Glomerular visceral epithelial cell (primary cell): ENCODE results near the gene HPN.
A peak's percentile ranks its signal among the peaks of the same experiment; 100 is the strongest.
"Not testable (repeated sequence)": the region's sequence is repeated elsewhere in the genome, so short reads cannot be mapped to it uniquely, and the experiment has no call there.

Experiments used
- DNase-seq: peaks from one replicate; pipeline ENCODE4 v3.0.0-alpha.2; 2016; ENCODE audit errors: extremely low spot score

The HPN gene

DNA sequence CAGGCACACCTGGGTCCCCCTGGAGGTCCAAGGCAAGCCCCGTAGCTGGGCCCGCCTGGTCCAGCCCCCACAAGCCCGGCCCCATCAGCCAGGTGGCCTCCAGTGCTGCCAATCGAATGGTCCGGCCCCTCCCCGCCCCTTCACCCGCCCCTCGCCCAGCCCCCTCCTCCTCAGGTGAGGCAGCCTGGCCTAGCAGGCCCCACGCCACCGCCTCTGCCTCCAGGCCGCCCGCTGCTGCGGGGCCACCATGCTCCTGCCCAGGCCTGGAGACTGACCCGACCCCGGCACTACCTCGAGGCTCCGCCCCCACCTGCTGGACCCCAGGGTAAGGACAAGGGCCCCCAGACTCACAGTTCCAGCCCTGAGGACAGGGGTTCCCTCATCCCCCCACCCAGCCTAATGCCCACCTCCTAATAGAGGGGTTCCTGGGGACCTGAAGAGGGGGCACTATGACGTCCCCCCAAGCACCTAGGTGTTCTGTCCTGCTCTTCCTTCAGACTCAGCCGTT, at the start of gene HPN:
TSS of gene HPN (plus strand) at position 174 of the 508 bp plus-strand sequence. CDS start 786 bp downstream, outside the sequence.
- no peak for DNase-seq

DNA sequence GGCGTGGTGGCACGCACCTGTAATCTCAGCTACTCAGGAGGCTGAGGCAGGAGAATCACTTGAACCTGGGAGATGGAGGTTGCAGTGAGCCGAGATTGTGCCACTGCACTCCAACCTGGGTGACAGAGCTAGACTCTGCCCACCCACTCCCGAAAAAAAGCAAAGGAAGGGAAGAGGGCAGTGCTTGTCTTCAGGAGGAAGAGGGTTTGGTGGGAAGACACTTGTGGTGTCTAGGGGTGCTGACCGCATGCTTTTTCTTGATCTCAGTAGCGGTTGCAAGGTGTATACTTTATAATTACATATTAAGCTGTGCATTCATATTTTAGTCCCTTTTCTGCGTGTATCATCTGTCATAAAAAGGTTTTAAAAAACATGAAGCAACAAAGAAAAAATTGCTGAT, 48.9 kb upstream of the HPN start:
- not testable (repeated sequence) for DNase-seq

DNA sequence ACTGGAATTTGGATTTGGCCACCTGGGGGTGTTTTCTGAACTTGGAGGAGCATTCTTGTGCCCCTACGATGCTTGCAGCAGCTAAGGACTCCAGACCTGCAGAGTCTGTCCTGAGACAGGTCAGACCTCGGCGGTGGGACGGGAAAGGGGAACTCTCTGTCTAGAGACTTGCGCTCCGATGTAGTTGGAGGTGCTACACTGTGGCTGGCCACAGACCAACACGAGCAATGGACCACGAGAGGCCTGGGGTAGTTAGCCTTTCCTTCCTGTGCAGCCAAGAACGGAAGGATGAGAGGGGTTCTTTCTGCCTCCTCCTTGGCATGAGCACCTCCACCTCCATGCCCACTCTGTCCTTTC, 47.3 kb upstream of the HPN start:
- DNase-seq = no peak

DNA sequence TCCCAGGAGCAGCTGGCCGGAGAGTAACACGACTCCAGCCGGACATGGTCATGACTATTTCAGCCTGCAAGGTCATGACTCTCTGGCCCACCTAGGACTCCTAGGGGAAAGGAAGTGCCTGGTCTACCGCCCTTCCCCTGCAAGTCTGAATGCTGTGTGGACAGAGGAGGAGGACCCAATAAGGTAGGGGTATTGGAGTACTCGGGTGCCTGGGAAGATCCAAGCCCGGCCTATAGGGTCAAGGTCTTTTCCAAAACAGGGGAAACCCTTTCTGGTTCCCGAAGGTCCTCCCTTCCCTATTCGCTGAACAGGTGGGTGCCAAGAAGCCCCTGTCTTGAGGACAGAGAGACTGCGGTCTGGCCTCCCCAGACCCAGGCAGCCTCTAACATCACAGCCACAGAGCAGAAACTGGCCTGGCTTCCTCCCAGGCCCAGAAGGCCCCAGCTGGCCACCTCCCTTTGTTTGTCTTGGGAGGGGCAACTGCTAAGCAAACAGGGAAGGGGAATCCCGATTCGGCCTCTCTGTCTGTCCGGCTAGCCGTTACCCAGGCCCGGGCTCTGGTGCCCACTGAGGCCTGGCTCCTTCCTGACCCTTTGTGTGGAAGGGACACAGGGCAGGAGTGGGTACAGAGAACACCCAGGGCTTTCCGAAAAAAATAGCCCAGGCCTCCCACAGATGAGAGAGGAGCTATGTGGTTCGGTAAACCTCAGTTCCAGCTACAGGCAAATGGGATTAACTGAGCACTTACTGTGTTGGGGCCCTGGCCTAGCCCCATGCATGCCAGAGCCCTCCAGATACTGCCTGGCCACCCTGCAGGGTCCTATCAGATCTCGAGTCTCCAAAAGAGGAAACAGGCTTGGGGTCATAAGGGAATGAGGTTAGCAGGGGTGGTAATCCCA, 46.6 kb upstream of the HPN start:
- no peak for DNase-seq

DNA sequence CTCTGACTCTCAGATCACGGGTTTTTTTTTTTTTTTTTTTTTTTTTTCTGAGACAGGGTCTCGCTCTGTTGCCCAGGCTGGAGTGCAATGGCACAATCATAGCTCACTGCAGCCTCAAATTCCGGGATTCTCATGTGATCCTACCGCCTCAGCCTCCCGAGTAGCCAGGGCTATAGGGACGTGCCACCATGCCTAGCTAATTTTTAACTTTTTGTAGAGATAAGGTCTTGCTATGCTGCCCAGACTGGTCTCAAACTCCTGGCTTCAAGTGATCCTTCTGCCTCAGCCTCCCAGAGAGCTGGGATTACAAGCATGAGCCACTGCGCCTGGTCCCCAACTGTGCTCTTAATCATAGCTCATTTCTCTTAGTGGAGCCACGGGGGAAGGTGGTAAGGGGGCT, 46.0 kb upstream of the HPN start:
- DNase-seq = no peak

DNA sequence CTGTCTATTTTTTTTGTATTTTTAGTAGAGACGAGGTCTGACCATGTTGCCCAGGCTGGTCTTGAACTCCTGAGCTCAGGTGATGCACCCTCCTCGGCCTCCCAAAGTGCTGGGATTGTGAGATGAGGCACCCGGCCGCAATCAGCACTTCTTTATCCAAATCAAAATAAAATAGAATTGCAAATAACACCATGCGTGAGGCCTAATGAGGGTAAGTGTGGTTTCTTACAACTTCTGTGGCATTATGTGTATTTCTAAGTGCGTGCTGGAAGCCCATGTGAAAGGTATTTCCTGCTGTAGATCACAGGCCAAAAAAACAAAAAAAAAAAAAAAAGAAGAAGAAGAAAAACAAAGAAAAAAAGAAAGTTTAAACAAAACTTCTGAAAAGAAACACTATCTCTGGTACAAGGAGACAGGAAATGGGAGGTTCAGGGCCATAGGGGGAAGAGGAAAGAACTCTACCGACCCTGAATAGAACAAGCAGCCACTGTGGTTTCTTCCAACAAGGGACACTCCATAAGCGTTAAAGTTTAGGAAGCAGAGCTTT, 44.4 kb upstream of the HPN start:
- no peak for DNase-seq

DNA sequence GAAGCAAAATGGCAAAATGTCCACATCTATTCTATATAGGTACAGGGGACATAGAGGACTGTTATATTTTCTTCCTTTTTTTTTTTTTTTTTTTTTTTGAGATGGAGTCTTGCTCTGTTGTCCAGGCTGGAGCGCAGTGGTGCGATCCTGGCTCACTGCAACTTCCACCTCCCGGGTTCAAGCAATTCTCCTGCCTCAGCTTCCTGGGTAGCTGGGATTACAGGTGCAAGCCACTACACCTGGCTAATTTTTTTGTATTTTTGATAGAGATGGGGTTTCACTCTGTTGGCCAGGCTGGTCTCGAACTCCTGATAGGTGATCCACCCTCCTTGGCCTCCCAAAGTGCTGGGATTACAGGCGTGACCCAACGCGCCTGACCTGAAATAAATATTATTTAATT, 43.3 kb upstream of the HPN start:
- DNase-seq = not testable (repeated sequence)

DNA sequence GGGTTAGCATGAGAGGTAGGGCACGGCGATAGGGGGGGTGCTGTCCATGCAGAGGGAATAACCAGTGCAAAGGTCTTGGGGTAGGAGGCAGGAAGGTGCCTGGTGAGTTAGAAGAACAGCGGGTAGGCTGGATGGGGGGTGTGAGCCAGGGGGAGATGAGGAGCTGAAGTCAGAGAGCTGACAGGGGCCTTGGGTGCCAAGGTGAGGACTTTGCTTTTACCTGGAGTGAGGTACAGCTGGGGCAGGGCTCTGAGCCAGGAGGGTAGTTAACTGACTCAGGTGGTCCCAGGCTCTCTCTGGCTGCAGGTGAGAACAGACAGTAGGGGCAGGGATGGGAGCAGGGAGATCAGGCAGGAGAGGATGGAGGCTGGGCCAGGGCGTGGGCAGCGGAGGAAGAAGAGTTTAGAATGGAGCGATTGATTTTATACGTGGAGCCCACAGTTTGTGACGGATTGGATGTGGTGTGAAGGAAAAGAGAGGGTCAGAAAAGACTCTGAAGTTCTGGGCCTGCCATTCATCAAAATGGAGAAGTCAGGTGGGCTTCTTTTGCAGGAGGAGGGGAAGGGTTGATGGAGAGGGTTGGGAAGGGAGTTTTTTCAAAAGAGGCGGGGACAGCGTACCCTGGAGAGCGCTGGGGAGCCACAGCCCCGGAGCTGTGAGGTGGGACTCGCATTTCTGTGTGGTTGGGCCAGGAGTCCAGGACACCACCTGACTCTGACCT, 42.6 kb upstream of the HPN start:
- no peak for DNase-seq

DNA sequence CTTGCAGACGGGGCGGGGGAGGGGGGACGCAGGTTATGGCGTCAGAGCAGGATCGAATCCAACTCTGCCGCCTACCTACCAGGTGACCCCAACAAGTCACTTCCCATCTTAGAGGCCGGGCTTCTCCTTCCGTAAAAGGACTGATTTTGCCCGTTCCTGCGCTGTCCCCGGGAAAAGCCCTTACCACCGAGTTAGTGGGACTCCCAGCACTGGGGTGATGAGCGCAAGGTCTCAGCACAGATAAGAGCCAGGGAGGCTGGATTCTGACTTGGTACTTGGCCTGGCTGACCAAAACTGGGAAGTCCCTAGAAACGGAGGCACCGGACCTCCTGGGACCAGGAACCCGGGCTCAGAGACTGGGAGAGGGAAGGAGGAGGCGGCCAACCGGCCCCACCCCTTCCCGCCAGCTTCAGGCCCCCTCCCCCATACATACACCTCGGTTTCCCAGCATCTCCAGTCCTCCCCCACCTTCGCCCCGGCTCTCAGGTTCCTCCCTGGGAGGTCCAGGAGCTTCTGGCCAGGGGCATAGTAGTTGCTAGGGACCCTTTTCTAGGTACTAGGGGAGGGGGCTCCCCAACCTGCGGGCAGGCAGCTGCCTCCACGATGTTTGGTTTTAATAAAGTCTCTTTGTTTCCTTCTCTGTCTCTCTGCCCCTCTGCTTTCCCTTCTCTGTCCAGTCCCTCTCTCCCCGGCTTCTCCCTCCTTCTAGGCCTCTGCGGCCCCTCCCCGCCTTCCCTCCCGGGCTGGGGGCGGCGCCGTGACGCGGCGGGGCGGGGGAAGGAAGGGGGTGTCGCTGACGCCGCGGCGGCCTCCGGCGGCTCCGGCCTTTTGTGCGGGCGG, 41.8 kb upstream of the HPN start, which contains the start of gene GRAMD1A:
TSS of gene GRAMD1A (plus strand) at position 826 of the 840 bp plus-strand sequence. CDS start 156 bp downstream, outside the sequence.
- DNase-seq = peak; percentile 90

DNA sequence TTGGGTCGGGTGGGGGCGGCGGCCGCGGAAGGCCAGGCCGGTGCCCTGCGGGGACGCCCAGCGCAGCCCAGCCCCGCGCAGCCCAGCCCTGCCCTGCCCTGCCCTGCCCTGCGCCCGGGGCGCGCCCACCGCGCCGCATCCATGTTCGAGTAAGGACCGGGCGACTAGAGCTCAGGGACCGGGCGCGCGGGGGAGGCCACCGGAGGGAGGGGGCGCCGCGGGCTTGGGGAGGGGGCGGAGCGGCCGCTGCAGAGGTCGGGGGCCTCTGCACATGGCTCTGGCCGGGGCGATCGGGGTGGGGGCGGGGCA, 41.2 kb upstream of the HPN start:
- DNase-seq = no peak

DNA sequence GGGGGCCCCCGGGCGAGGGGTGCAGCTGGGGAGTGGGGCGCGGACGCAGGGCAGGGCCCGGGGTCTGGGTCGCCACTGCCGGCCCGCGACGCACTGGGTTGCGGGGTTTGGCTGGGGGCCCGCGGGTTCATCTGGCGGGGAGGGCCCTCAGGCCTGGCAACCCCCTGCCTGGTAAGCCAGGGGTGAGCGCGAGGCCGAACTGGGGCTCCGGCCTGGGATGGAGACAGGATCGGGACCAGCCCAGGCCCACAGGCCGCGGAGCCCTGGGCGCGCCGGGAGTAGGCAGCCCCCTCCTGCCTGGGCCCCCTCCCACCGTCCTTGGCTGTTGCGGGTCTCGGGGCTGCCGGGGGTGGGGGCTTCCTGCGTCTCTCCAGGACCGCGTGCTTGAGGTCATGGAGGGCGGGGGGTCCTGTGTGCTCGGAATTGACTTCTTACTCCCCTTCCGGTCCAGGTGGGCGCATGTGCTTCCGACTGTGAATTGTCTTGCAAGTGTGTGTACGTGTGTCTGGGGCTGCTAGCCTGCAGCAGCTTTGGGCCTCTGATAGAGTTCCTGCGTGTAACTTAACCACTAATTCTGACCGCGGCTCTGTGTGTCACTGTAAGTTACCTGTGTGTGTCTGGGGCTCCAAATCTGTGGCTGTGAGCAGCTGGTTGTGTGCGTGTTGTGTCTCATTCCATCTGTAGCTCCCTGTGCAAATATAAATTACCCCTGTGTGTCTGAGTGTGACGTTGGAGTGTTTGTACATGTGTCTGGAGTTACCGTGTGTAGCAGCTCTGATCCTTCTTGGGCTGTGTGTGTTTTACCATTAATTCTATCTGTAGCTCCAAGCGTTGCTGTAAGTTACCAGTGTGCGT, 40.6 kb upstream of the HPN start:
- peak; percentile 52 for DNase-seq

DNA sequence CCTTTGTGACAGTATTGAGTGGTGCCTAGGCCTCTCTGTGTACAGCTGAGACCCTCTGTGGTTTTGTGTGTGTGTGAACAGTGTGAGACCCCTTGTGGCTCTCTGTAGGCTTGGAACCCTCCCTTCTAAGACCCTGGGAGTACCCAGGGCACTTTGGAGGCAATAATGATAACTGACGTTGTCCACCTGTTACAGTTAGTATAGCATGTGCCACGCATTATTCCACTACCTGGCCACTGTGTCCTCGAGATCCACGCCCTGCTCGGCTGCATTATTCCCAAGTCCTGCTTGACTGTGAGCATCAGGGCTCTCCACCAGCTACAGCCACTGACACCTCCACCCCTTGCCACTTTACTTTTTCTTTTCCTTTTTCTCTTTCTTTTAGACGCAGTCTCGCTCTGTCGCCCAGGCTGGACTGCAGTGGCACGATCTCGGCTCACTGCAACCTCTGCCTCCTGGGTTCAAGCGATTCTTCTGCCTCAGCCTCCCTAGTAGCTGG, 39.4 kb upstream of the HPN start:
- no peak for DNase-seq

DNA sequence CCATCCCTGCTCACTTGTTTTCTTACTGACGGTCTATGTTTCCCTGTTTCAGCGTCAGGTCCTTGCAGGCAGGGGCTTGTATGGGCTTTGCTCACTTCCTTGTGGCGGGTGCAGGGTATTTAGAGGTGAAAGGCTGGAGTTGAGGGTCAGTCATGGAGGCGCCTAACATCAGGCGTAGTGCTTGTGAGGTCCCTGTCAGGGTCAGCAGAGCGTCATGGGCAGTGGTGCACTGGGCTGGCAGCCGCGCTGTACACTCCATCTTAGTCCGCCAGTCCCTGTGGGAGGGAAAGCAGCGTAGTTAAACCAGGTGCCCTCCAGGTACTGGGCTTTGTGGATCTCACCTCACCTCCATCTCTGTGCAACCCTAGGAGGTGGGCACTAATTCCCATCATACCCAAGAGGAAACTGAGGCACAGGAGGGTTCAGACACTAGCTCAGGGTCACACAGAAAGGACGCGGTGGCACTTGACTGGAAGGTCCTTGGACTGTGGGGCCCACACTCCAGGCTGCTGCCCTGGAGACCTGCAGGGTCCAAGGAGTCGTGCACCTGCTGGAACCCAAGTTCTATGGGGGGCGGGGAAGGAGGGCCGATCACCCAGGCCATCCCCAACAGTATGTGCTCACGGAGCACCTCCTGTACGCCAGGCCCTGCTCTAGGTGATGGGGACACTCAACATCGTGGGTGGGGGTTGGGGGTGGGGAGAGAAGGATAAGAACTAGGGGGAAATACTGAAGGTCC, 36.8 kb upstream of the HPN start:
- DNase-seq = no peak

DNA sequence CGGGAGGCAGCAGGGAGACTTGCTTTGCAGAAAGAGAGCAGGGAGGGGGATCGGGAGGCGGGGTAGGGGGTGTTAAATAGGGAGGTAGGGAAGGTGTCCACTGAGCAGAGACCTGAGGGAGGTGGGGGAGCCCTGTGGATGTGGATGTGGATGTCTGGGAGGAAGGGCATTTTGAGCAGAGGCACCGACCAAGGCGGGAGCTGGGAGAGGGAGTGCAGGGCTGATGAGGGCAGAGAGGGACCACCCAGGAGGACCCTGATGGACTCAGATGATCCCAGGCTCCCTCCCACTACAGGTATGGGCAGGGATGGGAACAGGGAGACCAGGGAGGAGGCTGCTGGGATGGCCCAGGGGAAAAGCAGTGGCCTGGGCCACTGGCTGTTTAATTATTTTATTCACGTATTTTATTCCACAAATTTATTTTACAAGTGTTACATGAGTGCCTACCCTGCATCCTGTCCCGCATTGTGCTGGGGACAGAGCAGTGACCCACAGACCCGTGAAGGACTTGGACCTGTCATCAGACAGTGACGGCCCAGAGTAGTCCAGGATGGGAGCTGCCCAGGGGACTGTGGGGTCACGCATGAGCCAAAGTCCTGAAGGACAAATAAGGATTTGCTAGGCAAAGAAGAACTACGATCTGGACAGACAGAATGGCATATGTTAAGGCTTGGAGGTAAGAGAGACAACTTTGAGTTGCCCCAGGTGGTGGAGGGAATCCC, 36.1 kb upstream of the HPN start:
- no peak for DNase-seq

DNA sequence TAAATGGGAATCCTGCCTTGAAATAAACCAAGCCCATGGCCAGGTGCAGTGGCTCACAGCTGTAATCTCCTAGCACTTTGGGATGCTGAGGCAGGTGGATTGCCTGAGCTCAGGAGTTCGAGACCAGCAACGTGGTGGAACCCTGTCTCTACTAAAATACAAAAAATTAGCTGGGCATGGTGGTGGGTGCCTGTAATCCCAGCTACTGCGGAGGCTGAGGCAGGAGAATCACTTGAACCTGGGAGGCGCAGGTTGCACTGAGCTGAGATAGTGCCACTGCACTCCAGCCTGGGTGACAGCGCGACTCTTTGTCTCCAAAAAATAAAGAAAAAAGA, 35.5 kb upstream of the HPN start:
- DNase-seq = not testable (repeated sequence)

DNA sequence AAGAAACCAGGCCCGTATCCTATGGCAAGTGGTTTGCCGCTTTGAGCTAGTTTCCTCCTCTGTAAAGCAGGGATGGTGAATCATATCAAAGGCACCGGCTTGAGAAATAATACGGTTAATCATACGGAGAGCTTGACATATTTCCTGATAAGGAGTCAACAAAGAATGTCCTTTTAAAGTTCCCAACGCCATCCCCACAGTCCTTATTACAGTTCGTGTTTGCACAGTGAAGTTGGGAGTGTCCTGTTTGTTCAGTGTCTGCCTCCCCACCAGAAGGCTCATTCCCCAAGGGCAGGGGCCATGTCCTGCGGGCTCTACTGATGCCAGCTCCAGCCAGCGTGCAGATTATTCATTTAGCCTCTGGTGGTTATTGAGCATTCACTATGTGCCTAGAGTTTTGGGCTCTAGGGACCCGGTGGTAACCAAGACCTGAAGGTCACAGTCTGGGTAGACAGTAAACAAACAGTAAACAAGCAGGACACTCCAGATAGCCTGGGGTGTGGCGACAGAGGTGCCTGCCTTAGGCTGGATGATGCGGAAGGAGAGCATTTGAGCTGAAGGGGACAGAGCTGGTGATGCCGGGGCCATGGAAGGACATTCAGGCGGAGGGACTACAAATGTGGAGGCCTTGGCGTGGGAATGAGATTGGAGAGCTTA, 35.1 kb upstream of the HPN start:
- DNase-seq = peak; percentile 25

DNA sequence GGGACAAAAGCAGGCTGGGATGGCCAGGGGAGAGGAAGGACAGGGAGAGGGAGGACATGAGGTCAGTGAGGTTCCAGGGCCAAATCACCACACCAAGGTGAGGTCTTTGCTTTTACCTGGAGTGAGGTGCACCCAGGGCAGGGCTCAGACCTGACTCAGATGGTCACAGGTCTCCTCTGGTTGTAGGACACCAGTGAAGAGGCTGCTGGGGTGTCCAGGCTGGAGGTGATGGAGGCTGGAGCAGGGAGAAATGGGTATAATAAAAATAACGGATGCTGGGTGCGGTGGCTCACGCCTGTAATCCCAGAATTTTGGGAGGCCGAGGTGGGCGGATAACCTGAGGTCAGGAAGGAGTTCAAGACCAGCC, 34.5 kb upstream of the HPN start:
- DNase-seq = no peak

DNA sequence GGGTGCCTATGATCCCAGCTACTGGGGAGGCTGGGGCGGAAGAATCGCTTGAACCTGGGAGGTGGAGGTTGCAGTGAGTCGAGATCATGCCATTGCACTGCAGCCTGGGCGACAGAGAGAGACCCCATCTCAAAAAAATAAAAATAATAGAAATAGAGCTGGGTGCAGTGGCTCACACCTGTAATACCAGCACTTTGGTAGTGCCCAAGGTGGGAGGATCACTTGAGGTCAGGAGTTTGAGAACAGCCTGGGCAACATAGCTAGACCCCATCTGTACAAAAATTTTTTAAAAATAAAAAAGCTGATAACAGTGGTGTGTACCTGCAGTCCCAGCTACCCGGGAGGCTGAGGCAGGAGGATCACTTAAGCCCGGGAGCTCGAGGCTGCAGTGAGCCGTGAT, 34.1 kb upstream of the HPN start:
- not testable (repeated sequence) for DNase-seq

DNA sequence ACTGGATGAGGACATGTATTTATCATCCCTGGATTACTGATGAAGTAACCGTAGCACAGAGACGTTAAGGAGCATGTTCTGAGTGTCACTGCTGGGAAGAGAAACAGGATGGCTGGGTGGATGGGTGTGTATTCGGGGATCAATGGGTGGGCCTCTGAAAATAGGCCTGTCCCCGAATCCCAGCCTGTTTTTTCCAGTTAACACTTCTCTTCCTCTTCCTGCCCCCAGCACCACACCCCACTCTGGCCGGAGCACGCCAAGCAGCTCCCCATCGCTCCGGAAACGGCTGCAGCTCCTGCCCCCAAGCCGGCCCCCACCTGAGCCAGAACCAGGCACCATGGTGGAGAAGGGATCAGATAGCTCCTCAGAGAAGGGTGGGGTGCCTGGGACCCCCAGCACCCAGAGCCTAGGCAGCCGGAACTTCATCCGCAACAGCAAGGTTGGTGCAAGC, 32.6 kb upstream of the HPN start:
- no peak for DNase-seq
